Skeletal muscle tissue (tissue), 4 donors: Measurements from ENCODE around the gene MPIG6B. TPM values are rescaled to one million over a fixed set of nuclear protein-coding genes. Genes with fewer than 3 reads are reported as not detected.

Source experiments
- H3K27ac ChIP-seq: one replicate; pipeline ENCODE4 v1.7.0; 2013; ENCODE audit warnings: mild to moderate bottlenecking, low read depth, low read length, inconsistent platforms
- H3K27me3 ChIP-seq, 3 donors: one replicate each; pipeline ENCODE4 v1.7.0; 2013; ENCODE audit warnings: low read length in 3 of 3; ENCODE audit not compliant: control insufficient read depth in 3 of 3, insufficient read depth in 3 of 3
- H3K36me3 ChIP-seq, 3 donors: one replicate each; pipeline ENCODE4 v1.7.0; 2013; ENCODE audit warnings: low read length in 3 of 3; ENCODE audit not compliant: control insufficient read depth in 3 of 3, insufficient read depth in 3 of 3
- H3K4me1 ChIP-seq, 3 donors: one replicate each; pipeline ENCODE4 v1.7.0; 2013; ENCODE audit warnings: low read length in 3 of 3, mild to moderate bottlenecking in 3 of 3; ENCODE audit not compliant: control insufficient read depth in 3 of 3, insufficient read depth in 3 of 3
- H3K4me3 ChIP-seq, 3 donors: one replicate each; pipeline ENCODE4 v1.7.0; 2013; ENCODE audit warnings: low read length in 3 of 3
- H3K9ac ChIP-seq, 3 donors: one replicate each; pipeline ENCODE4 v1.7.0; 2013; ENCODE audit warnings: low read length in 3 of 3, mild to moderate bottlenecking in 3 of 3, moderate library complexity in 2 of 3, low read depth in 1 of 3
- H3K9me3 ChIP-seq, 3 donors: one replicate each; pipeline ENCODE4 v1.7.0; 2013; ENCODE audit warnings: low read length in 3 of 3; ENCODE audit not compliant: control insufficient read depth in 3 of 3
- total RNA-seq: library from RNA; depleted of rRNA; stranded (reverse); fragments of >200 nt; gene quantifications from one replicate; pipeline ENCODE4 v1.2.3, GENCODE V29; 2014
- donor health status: Osteomylitis.

The MPIG6B gene
- total RNA-seq, 1 donor from 2014 or later = 0.52 TPM

DNA sequence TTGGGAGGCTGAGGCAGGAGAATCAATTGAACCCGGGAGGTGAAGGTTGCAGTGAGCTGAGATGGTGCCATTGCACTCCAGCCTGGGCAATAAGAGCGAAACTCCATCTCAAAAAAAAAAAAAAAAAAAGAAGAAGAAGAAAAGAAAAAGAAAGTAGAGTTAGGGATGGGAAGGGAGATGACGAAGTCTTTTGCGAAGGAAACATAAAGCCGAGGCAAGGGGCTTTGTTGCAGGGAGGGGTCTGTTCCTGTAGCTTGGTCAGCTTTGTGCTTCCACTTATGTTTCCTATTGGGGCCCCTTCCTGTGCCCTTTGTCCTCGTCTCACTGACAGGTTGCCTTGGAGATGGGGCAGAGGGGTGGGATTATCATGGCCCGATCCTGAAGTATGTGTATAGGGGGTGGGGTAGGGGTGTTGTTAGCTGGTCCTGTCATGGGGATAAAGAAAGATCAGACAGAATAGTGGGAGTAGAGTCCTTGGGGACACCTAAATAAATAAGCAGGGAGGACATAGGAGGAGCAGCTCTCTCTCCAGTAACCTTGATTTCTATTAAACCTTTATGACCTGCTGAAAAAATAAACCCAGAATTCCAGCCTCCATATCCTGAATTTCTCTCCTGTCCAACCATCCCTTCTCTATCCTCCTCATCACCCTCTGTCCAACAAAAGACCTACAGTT lies 14.3 kb downstream of the MPIG6B start:
- Histone ChIP-seq H3K9me3 (no peaks in the 10 kb centered on the region), H3K36me3 (peaks cover 0 to 12% (median 8%) of the 10 kb centered on the region in 3 donors), H3K4me1 (peaks cover 34 to 47% (median 41%) of the 10 kb centered on the region in 3 donors), H3K4me3 (no peak overlapping the region), H3K9ac (no peak overlapping the region), H3K27me3 (peaks cover 0 to 14% (median 0%) of the 10 kb centered on the region in 3 donors), H3K27ac (peak overlapping the region; percentile 81)

DNA sequence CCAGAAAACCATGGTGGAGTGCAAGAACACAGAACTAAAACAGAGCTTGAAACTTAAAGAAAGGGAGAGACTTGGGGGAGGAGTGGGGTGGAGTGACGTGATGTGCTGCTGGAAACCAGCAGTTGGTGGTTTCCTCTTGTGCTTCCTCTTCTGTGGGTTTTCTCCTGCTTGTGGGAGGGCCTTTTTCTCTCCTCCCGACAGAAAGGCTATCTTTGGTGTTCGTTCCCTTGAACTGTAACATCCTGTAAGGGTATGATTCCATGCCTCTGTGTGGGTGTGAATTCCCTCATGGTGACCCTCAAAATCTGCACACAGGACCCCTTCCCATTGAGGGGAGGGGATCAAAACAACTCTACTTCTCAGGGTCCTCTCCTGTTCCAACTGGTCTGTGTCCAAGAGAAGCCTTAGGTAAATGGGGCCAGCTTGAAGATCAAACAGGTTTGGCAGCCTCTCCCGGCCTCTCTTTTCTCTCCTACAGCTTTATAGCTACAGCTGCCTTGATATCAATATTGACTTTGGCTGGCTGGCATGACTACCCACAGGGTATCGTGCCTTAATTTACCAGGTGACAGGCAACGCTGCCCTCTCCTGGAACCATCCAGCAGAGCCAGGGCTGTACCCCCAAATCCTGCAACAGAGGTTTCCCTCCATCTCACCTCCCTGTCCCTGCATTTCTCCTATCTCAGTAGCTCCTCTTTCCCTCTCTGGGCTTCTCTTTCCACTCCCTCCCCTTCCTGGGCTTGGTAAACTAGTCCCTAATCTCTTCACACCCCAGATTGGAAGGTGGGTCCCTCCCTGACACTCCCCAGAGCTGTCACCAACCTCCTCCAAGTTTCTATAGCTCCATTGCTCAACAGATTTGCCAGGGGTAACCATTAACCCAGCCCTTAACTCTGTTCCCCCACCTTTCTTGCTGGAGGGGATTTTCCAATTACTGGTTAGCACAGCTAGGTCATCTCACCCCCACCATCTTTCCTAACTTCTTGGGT lies 15.1 kb downstream of the MPIG6B start:
- Histone ChIP-seq H3K36me3 (peaks cover 0 to 11% (median 4%) of the 10 kb centered on the region in 3 donors), H3K9me3 (no peaks in the 10 kb centered on the region), H3K27ac (peak overlapping the region; percentile 81), H3K4me1 (peaks cover 34 to 47% (median 41%) of the 10 kb centered on the region in 3 donors), H3K9ac (peak overlapping the region in 2 of 3 donors; percentile 16 to 17), H3K27me3 (peaks cover 0 to 14% (median 0%) of the 10 kb centered on the region in 3 donors), H3K4me3 (no peak overlapping the region)

DNA sequence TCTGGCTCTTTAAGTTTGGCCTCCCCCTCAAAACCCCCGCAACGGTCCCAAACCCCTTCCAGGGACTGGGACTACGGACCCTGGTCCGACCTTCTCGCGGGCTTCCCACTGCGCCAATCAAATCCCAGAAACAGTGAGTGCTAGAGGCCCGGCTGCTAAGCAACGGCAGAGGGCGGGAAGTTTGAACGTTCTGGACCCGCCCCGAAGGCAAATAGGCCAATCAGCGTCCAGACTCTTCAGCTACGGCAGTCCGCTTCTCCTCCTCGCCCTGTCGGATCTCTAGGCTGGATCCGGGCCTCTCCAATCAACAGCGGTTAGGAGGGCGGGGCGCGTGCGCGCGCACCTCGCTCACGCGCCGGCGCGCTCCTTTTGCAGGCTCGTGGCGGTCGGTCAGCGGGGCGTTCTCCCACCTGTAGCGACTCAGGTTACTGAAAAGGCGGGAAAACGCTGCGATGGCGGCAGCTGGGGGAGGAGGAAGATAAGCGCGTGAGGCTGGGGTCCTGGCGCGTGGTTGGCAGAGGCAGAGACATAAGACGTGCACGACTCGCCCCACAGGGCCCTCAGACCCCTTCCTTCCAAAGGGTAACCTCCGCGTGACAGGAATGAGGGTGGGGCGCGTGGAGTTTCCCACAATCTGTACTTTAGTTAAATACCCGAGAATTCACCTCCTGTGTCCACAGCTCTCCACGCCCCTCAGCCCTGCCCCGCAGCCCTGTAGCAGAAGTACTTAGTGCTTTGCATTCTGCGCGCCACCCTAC lies 16.6 kb downstream of the MPIG6B start, which contains the start of gene MSH5:
TSS of gene MSH5 (plus strand) at position 367 of the 758 bp plus-strand sequence. CDS start 462 bp downstream, outside the sequence.
- Histone ChIP-seq H3K27me3 (peaks cover 0 to 14% (median 0%) of the 10 kb centered on the region in 3 donors), H3K36me3 (peaks cover 0 to 3% (median 0%) of the 10 kb centered on the region in 3 donors)

DNA sequence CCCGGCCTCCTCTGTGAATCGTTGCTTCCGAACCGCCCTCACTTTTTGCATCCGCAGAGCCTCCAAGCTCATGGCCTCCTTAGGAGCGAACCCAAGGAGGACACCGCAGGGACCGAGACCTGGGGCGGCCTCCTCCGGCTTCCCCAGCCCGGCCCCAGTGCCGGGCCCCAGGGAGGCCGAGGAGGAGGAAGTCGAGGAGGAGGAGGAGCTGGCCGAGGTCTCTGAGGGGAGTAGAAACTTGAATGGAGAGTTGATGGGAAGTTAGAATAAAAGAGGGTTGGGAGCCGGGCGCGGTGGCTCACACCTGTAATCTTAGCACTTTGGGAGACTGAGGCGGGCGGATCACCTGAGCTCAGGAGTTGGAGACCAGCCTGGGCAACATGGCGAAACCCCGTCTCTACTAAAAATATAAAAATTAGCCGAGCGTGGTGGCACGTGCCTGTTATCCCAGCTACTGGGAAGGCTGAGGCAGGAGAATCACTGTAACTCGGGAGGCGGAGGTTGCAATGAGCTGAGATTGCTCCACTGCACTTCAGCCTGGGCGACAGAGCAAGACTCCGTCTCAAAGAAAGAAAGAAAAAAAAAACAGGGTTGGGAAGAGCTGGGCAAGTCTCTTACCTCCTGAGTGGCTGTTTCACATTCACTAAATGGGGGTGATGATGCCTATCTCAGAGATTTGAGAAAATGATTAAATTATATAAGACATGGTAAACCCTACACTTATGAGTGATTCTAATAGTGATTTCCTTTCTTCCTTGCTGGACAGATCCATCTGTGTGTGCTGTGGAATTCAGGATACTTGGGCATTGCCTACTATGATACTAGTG lies 17.4 kb downstream of the MPIG6B start:
- H3K9me3 ChIP-seq = no peaks in the 10 kb centered on the region
- peak overlapping the region; percentile 88 to 94 (median 93) for H3K4me3 ChIP-seq
- H3K27ac ChIP-seq = peak overlapping the region; percentile 47
- peaks cover 0 to 3% (median 0%) of the 10 kb centered on the region in 3 donors for H3K36me3 ChIP-seq
- peak overlapping the region; percentile 72 to 82 (median 74) for H3K9ac ChIP-seq
- H3K4me1 ChIP-seq = peaks cover 20 to 33% (median 27%) of the 10 kb centered on the region in 3 donors
- peaks cover 0 to 7% (median 0%) of the 10 kb centered on the region in 3 donors for H3K27me3 ChIP-seq

More for the DNA sequence above, 16.6 kb downstream of the MPIG6B start, which contains the start of gene MSH5:
- H3K9me3 ChIP-seq = no peaks in the 10 kb centered on the region
- peak within 1 kb of the TSS; percentile 88 to 94 (median 93) for H3K4me3 ChIP-seq
- H3K27ac ChIP-seq = peak within 1 kb of the TSS; percentile 47
- H3K9ac ChIP-seq = peak within 1 kb of the TSS; percentile 72 to 82 (median 74)
- H3K4me1 ChIP-seq = peaks cover 22 to 39% (median 31%) of the 10 kb centered on the region in 3 donors

DNA sequence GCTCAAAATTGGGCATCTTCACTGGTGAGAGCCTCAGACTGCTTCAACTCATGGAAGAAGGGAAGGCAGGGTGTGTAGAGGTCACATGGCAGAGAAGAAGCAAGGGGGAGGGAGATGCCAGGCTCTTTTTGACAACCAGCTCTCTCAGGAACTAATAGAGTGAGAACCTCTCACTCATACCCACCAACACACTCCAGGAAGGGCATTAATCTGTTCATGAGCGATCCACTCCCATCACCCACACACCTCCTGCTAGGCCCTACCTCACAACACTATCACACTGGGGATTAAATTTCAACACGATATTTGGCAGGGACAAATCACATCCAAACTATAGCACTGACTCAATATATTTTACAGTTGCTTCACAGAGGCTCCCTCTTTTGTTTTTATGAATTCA lies 18.6 kb downstream of the MPIG6B start:
- Histone ChIP-seq H3K9me3 (no peaks in the 10 kb centered on the region), H3K4me1 (peaks cover 20 to 25% (median 23%) of the 10 kb centered on the region in 3 donors), H3K9ac (no peak overlapping the region), H3K4me3 (no peak overlapping the region), H3K27ac (no peak overlapping the region), H3K36me3 (peaks cover 0 to 3% (median 0%) of the 10 kb centered on the region in 3 donors), H3K27me3 (no peaks in the 10 kb centered on the region)

DNA sequence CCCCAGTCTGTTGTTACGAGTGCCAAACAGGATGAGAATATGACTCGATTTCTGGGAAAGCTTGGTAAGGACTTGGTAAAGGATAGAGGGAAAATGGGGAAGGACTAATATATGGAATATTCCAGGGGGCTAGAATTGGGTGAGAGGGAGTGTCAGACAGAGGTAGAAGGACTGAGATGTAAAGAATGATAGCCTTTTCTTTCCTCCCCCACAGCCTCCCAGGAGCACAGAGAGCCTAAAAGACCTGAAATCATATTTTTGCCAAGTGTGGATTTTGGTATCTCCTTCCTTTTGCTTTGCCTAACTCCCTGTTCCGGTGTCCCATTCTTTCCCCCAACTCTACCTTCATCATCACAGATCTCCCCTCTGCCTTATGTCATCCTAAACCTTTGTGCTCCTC lies 19.7 kb downstream of the MPIG6B start:
- peaks cover 19 to 22% (median 20%) of the 10 kb centered on the region in 3 donors for H3K4me1 ChIP-seq
- no peak overlapping the region for H3K4me3 ChIP-seq
- H3K27ac ChIP-seq = no peak overlapping the region
- H3K9me3 ChIP-seq = no peaks in the 10 kb centered on the region
- peaks cover 0 to 3% (median 2%) of the 10 kb centered on the region in 3 donors for H3K36me3 ChIP-seq
- no peak overlapping the region for H3K9ac ChIP-seq
- no peaks in the 10 kb centered on the region for H3K27me3 ChIP-seq

DNA sequence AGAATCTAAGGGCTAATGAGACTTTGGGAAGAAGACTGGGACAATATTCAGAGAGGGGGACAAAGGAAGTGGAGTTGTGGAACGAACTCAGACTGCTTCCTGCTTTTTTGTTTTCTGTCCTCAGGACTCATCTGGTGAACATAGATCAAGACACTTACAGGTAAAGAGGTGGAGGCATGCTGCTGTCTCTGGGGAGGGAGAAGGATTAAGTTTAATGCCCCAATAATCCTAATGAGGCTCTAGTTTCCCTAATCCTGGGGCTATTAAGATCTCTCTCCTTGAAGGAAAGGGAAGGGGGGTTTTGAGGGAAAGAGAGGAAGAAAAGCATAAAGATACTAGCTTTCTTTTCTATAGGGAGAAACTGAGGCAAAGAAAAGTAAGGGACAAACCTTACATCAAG lies 21.2 kb downstream of the MPIG6B start:
- H3K9ac ChIP-seq = no peak overlapping the region
- H3K9me3 ChIP-seq = no peaks in the 10 kb centered on the region
- H3K36me3 ChIP-seq = peaks cover 0 to 3% (median 2%) of the 10 kb centered on the region in 3 donors
- no peaks in the 10 kb centered on the region for H3K27me3 ChIP-seq
- peaks cover 6 to 8% (median 7%) of the 10 kb centered on the region in 3 donors for H3K4me1 ChIP-seq
- no peak overlapping the region for H3K4me3 ChIP-seq
- no peak overlapping the region for H3K27ac ChIP-seq

DNA sequence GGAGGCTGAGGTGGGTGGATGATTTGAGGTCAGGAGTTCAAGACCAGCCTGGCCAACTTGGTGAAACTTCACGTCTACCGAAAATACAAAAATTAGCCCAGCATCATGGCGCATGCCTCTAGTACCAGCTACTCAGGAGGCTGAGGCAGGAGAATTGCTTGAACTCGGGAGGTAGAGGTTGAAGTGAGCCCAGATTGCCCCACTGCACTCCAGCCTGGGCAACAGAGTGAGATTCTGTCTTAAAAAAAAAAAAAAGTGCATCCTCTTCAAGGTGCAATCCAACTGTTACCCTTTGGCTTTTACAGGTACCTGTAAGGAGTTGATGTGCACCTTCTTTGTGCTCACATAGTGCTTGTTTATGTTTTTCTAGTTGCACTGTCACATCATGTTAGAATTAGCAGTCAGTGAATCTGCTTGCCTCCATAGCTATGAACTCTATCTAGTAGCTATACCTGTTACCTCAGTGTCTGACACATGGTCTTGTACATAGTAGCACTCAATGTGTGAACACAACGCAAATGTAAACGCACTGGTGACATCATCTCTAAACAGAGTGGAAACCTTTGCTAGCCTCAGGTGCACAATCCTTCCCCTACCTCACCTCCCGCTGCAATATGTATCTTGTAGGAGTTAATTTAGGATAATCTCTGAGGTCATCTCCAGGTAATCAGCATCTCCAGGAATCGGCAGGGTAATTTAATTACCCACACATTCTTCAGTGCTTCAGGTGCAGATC lies 26.3 kb downstream of the MPIG6B start:
- Histone ChIP-seq H3K4me3 (no peak overlapping the region), H3K27ac (no peak overlapping the region), H3K27me3 (no peaks in the 10 kb centered on the region)

More for the DNA sequence above, 26.3 kb downstream of the MPIG6B start:
- no peaks in the 10 kb centered on the region for H3K4me1 ChIP-seq
- no peaks in the 10 kb centered on the region for H3K9me3 ChIP-seq
- H3K36me3 ChIP-seq = peaks cover 0 to 2% (median 0%) of the 10 kb centered on the region in 3 donors
- no peak overlapping the region for H3K9ac ChIP-seq
